HCT116 (cell line): Measurements from ENCODE around the gene TRPC1. TPM values are rescaled to one million over a fixed set of nuclear protein-coding genes. Genes with fewer than 3 reads are reported as not detected.

Experiments used
- ATAC-seq: fragments of 200-7000 bp; cut with Tn5 transposase; 2 replicates; pipeline ENCODE4 v1.9.1; 2020; ENCODE audit warnings: mild to moderate bottlenecking, moderate library complexity
- BruUV-seq: library from RNA; stranded (reverse); fragments of 400-500 nt; replicated peaks from 2 replicates; lab custom pipeline; 2021; lab: Mats Ljungman, UMichigan
- CTCF ChIA-PET: fragments of 300-600 bp; sonication (Branson Sonifier 250); formaldehyde crosslinking; loops from one replicate; lab custom pipeline; 2021; ENCODE audit warnings: antibody characterized with exemption; lab: Charles Lee
- POLR2A ChIA-PET: fragments of 300-600, 350-600 bp; sonication (Branson Sonifier 250); formaldehyde crosslinking; loops from one replicate; lab custom pipeline; 2021; ENCODE audit warnings: antibody characterized with exemption; lab: Charles Lee
- RAD21 ChIA-PET, 2 experiments: fragments of 300-600 bp; sonication (Branson Sonifier 250); formaldehyde crosslinking; loops; one replicate each; lab custom pipeline; 2023; ENCODE audit warnings: low total read pairs in 2 of 2; ENCODE audit not compliant: uncharacterized antibody in 2 of 2, unreplicated experiment in 2 of 2, low non-redundant PET in 1 of 2; lab: Charles Lee
- DNase-seq: peaks from one replicate; pipeline ENCODE4 v3.0.0-alpha.2; 2010; ENCODE audit warnings: low read depth, low spot score
- H2AFZ ChIP-seq: fragments of 200-600 bp; shearing (Covaris generic), sonication (generic); 2 replicates; pipeline ENCODE4 v1.6.1; 2017; ENCODE audit warnings: low read depth, mixed run types, mixed read lengths, antibody characterized with exemption, low read length; ENCODE audit not compliant: poor library complexity, severe bottlenecking
- H3K27ac ChIP-seq: 2 replicates; pipeline ENCODE4 v1.5.1; 2012; ENCODE audit warnings: low read depth, low read length
- H3K27me3 ChIP-seq: fragments of 200-600 bp; sonication (generic); 2 replicates; pipeline ENCODE4 v1.6.1; 2016; ENCODE audit warnings: mixed run types, low read length, mixed read lengths; ENCODE audit not compliant: insufficient read depth
- H3K36me3 ChIP-seq, 2 experiments: fragments of 200-500 bp in 1 of 2; fragments of 200-600 bp in 1 of 2; sonication (Bioruptor generic) in 1 of 2; sonication (generic) in 1 of 2; 2 replicates each; pipeline versions ENCODE4 v1.5.1 to v1.6.1; 2014 to 2016; ENCODE audit warnings: low read length in 2 of 2, inconsistent platforms in 1 of 2, mixed read lengths in 1 of 2, mixed run types in 1 of 2; ENCODE audit not compliant: insufficient read depth in 2 of 2, control insufficient read depth in 1 of 2
- H3K4me1 ChIP-seq, 2 experiments: fragments of 200-600 bp in 1 of 2; sonication (generic) in 1 of 2; 2 replicates each; pipeline versions ENCODE4 v1.5.1 to v1.6.1; 2012 to 2017; ENCODE audit warnings: low read length in 2 of 2, inconsistent platforms in 1 of 2, mild to moderate bottlenecking in 1 of 2, mixed read lengths in 1 of 2, mixed run types in 1 of 2, moderate library complexity in 1 of 2; ENCODE audit not compliant: insufficient read depth in 2 of 2, control insufficient read depth in 1 of 2
- H3K4me2 ChIP-seq: fragments of 200-600 bp; sonication (generic); 2 replicates; pipeline ENCODE4 v1.6.1; 2017; ENCODE audit warnings: mixed run types, low read length, mixed read lengths
- H3K4me3 ChIP-seq, 2 experiments: fragments of 200-600 bp in 1 of 2; sonication (generic) in 1 of 2; replicated peaks in 1 of 2; 2 replicates each; pipeline ENCODE4 v1.5.1; 2011 to 2016; ENCODE audit warnings: low read length in 2 of 2, control low read depth in 1 of 2, low read depth in 1 of 2, mild to moderate bottlenecking in 1 of 2, mixed read lengths in 1 of 2, mixed run types in 1 of 2
- H3K79me2 ChIP-seq: fragments of 200-600 bp; sonication (generic); 2 replicates; pipeline ENCODE4 v1.6.1; 2017; ENCODE audit warnings: mild to moderate bottlenecking, mixed run types, low read length, moderate library complexity, mixed read lengths; ENCODE audit not compliant: insufficient read depth
- H3K9ac ChIP-seq: fragments of 200-600 bp; sonication (generic); 2 replicates; pipeline ENCODE4 v1.6.1; 2016; ENCODE audit warnings: low read length, mixed read lengths
- H3K9me2 ChIP-seq: fragments of 200-600 bp; sonication (generic), shearing (Covaris generic); 2 replicates; pipeline ENCODE4 v1.6.1; 2017; ENCODE audit warnings: mixed run types, mild to moderate bottlenecking, moderate library complexity; ENCODE audit not compliant: insufficient read depth
- H3K9me3 ChIP-seq, 2 experiments: fragments of 200-500 bp in 1 of 2; fragments of 200-600 bp in 1 of 2; sonication (Bioruptor generic) in 1 of 2; sonication (generic) in 1 of 2; 2 replicates each; pipeline ENCODE4 v1.6.1; 2014 to 2017; ENCODE audit warnings: low read length in 2 of 2, mixed read lengths in 2 of 2, inconsistent platforms in 1 of 2, low read depth in 1 of 2, mild to moderate bottlenecking in 1 of 2, mixed run types in 1 of 2, moderate library complexity in 1 of 2; ENCODE audit not compliant: control insufficient read depth in 1 of 2, insufficient read depth in 1 of 2
- H4K20me1 ChIP-seq: fragments of 200-600 bp; sonication (generic), shearing (Covaris generic); 2 replicates; pipeline ENCODE4 v1.6.1; 2017; ENCODE audit warnings: mixed run types, mild to moderate bottlenecking, moderate library complexity; ENCODE audit not compliant: insufficient read depth
- CEBPB ChIP-seq: IDR thresholded peaks from 2 replicates; pipeline ENCODE4 v1.6.1; 2012; ENCODE audit warnings: low read depth
- CTCF ChIP-seq, 3 experiments: fragments of 200-600 bp in 1 of 3; sonication (generic) in 1 of 3; IDR thresholded peaks in 2 of 3; conservative IDR thresholded peaks in 1 of 3; 2 replicates each; pipeline ENCODE4 v1.5.1; 2012 to 2017; ENCODE audit warnings: low read depth in 2 of 3, low read length in 2 of 3, antibody characterized with exemption in 1 of 3, borderline replicate concordance in 1 of 3, control low read depth in 1 of 3, mild to moderate bottlenecking in 1 of 3, mixed read lengths in 1 of 3, mixed run types in 1 of 3, moderate library complexity in 1 of 3; ENCODE audit not compliant: insufficient read depth in 1 of 3
- EGR1 ChIP-seq: IDR thresholded peaks from 2 replicates; pipeline ENCODE4 v1.6.1; 2012; ENCODE audit warnings: low read depth
- ELF1 ChIP-seq: IDR thresholded peaks from 2 replicates; pipeline ENCODE4 v1.6.1; 2012; ENCODE audit warnings: low read depth, borderline replicate concordance
- EZH2 ChIP-seq: fragments of 200-600 bp; sonication (generic); IDR thresholded peaks from 2 replicates; pipeline ENCODE4 v1.6.1; 2017; ENCODE audit warnings: antibody characterized with exemption, mixed run types
- EZH2phosphoT487 ChIP-seq: fragments of 200-600 bp; IDR thresholded peaks from 2 replicates; pipeline ENCODE4 v1.6.1; 2018; ENCODE audit warnings: antibody characterized with exemption, borderline replicate concordance
- FOSL1 ChIP-seq: IDR thresholded peaks from 2 replicates; pipeline ENCODE4 v1.6.1; 2012; ENCODE audit warnings: low read depth
- JUND ChIP-seq: IDR thresholded peaks from 2 replicates; pipeline ENCODE4 v1.6.1; 2012
- MAX ChIP-seq: IDR thresholded peaks from 2 replicates; pipeline ENCODE4 v1.6.1; 2012
- POLR2AphosphoS5 ChIP-seq: IDR thresholded peaks from 2 replicates; pipeline ENCODE4 v1.6.1; 2011; ENCODE audit warnings: mild to moderate bottlenecking, low read depth, low read length, moderate library complexity
- RAD21 ChIP-seq: IDR thresholded peaks from 2 replicates; pipeline ENCODE4 v1.6.1; 2012; ENCODE audit warnings: low read depth, mild to moderate bottlenecking
- REST ChIP-seq: IDR thresholded peaks from 2 replicates; pipeline ENCODE4 v1.6.1; 2012; ENCODE audit warnings: low read depth
- SIN3A ChIP-seq: IDR thresholded peaks from 2 replicates; pipeline ENCODE4 v1.6.1; 2012; ENCODE audit warnings: low read depth
- SRF ChIP-seq: IDR thresholded peaks from 2 replicates; pipeline ENCODE4 v1.6.1; 2012; ENCODE audit warnings: low read depth
- TCF7L2 ChIP-seq: IDR thresholded peaks from 2 replicates; pipeline ENCODE4 v1.7.0; 2011; ENCODE audit warnings: borderline replicate concordance, inconsistent platforms; ENCODE audit not compliant: insufficient read depth, insufficient read length; ENCODE audit errors: extremely low read depth
- YY1 ChIP-seq: IDR thresholded peaks from 2 replicates; pipeline ENCODE4 v1.6.1; 2011; ENCODE audit warnings: low read length, low read depth, moderate library complexity, mild to moderate bottlenecking; ENCODE audit not compliant: insufficient replicate concordance; ENCODE audit errors: extremely low read depth
- ZFX ChIP-seq: fragments of 450-650 bp; IDR thresholded peaks from 2 replicates; pipeline ENCODE4 v1.6.1; 2017
- ZNF274 ChIP-seq: fragments of 200-500 bp; sonication (Bioruptor generic); IDR thresholded peaks from 2 replicates; pipeline ENCODE4 v1.6.1; 2014; ENCODE audit warnings: mild to moderate bottlenecking, low read depth, low read length, inconsistent platforms
- intact Hi-C: fragments of 100-400 bp; cut with micrococcal nuclease; formaldehyde crosslinking; loops from 2 replicates; pipeline ENCODE4 v1.10.0; 2022
- total RNA-seq: library from RNA; stranded (reverse); gene quantifications from one replicate; pipeline ENCODE4 v1.2.1, GENCODE V29; 2021; ENCODE audit not compliant: unreplicated experiment

Gene TRPC1
- total RNA-seq, 1 experiment from 2014 or later = 6.1 TPM

- Histone ChIP-seq H3K4me2 (no peak overlapping the region), H3K79me2 (no peaks in the 10 kb centered on the region), H3K36me3 (no peaks in the 10 kb centered on the region), H3K4me3 (no peak overlapping the region), H4K20me1 (no peaks in the 10 kb centered on the region), H3K27me3 (no peaks in the 10 kb centered on the region), H3K4me1 (no peaks in the 10 kb centered on the region), H3K9me3 (no peaks in the 10 kb centered on the region), H3K9me2 (no peaks in the 10 kb centered on the region), H3K9ac (no peak overlapping the region), H2AFZ (no peak overlapping the region), H3K27ac (no peak overlapping the region)
- ChIA-PET POLR2A (no interaction called here), CTCF (no interaction called here), RAD21 (no interaction called here)
- no peak for ATAC-seq
- DNase-seq = no peak
- no peak for TF ChIP-seq POLR2AphosphoS5
- TF ChIP-seq REST = no peak
- no peak for TF ChIP-seq EGR1
- no peak for TF ChIP-seq TCF7L2
- no peak for TF ChIP-seq CEBPB
- TF ChIP-seq FOSL1 = no peak
- no peak for TF ChIP-seq EZH2
- no peak for TF ChIP-seq ELF1
- no peak for TF ChIP-seq EZH2phosphoT487
- no peak for TF ChIP-seq MAX
- no peak for TF ChIP-seq JUND
- no peak for TF ChIP-seq ZNF274
- no peak for TF ChIP-seq SRF
- no peak for TF ChIP-seq SIN3A
- no peak for TF ChIP-seq CTCF (IDR thresholded peaks at IDR 0.05 in 2 of 3, conservative IDR thresholded peaks at IDR 0.05 in 1 of 3; ENCODE audit: borderline replicate concordance in 1 of 3, insufficient read depth in 1 of 3, low read depth in 2 of 3, low read length in 2 of 3)
- TF ChIP-seq ZFX = no peak
- TF ChIP-seq YY1 = no peak
- no peak for TF ChIP-seq RAD21
- no TSS peak for BruUV-seq
- intact Hi-C loops = no loop called here
Observed at GRCh38 chr3:142779591-142779990, 55.8 kb downstream of the TRPC1 start.
